GM21515 (cell line): ENCODE results near the gene KIZ.

Experiments
- ATAC-seq: cut with Tn5 transposase; IDR thresholded peaks from one replicate; pipeline ENCODE4 v1.9.1; 2021; ENCODE audit not compliant: unreplicated experiment

The KIZ gene

GRCh38 chr20:21258411-21258810, 132.5 kb downstream of the KIZ start:
- ATAC-seq = no peak

GRCh38 chr20:21259346-21259745, 133.5 kb downstream of the KIZ start:
- no peak for ATAC-seq

GRCh38 chr20:21262812-21263211, 136.9 kb downstream of the KIZ start:
- ATAC-seq = no peak

DNA sequence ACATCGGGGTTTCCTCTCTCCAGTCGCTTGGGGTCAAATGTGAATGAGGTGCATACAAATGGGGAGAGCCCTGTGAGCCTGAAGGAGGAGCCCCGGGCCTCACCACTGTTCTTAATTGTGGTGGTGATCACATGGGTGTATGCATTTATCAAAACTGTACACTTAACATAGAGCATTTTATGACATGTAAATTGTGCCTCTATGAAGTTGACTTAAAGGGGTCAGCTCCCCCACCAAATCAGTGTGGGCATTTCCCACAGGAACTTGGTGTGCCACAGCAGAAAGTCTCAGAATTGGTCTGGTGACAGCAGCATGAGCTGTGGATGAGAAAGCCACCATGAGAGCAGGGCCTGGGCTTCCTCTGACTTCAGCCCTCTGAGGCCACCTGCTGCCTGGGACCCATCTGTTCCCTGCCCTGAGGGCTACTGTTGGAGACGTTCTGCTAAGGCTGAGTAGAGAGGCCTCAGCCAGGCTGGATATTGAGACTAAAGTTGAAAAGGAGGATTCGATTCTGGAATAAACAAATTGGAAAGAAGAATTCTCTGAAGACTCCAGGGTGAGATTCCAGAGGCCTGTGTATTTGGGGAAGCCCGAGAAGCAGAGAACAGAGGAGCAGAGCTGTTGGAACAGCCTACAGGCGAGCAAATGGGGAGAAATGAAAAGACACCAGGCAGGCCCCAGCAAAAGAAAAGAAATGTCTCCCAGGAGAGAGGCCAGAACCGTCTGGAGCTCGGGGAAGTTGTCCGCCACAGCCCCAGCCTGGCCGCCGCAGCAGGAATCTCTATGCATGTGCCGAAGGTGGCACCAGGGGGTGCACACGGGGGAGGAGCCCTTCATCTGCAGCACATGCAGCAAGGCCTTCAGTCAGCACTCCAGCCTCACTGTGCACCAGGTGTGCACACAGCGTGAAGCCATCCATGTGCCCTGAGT, 139.6 kb downstream of the KIZ start:
- ATAC-seq = no peak

GRCh38 chr20:21266191-21266536, 140.3 kb downstream of the KIZ start:
- no peak for ATAC-seq

GRCh38 chr20:21269772-21270171, 143.9 kb downstream of the KIZ start:
- no peak for ATAC-seq

DNA sequence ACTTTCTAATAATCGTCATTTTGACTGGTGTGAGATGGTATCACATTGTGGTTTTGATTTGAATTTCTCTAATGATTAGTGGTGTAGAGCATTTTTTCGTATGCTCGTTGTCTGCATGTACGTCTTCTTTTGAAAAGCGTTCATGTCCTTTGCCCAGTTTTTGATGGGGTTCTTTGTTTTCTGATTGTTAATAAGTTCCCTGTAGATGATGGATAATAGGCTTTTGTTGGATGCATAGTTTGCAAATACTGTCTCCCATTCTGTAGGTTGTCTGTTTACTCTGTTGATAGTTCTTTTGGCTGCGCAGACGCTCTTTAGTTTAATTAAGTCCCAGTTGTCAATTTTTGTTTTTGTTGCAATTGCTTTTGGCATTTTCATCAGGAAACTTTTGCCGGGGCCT, 144.9 kb downstream of the KIZ start:
- no peak for ATAC-seq

- peak; percentile 61 for ATAC-seq
Measured at GRCh38 chr20:21272279-21272678, 146.4 kb downstream of the KIZ start.

DNA sequence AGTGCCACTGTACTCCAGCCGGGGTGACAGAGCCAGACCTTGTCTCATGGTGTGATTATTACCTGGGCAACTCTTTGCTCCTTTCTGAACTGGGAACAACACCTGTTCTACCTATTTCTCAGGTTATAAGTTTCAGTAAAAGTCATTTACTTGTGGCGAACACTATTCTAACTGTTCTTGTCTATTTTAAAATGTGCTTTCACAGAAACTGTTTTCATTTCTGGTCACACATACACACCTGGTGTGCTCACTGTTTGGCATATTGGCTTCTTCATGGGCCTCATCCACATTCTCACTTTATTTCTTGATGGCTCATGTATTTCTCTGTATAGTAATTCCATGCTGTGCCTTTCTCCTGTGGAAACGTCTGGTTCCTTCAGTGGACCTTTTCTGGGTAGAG, 146.8 kb downstream of the KIZ start:
- peak; percentile 70 for ATAC-seq

DNA sequence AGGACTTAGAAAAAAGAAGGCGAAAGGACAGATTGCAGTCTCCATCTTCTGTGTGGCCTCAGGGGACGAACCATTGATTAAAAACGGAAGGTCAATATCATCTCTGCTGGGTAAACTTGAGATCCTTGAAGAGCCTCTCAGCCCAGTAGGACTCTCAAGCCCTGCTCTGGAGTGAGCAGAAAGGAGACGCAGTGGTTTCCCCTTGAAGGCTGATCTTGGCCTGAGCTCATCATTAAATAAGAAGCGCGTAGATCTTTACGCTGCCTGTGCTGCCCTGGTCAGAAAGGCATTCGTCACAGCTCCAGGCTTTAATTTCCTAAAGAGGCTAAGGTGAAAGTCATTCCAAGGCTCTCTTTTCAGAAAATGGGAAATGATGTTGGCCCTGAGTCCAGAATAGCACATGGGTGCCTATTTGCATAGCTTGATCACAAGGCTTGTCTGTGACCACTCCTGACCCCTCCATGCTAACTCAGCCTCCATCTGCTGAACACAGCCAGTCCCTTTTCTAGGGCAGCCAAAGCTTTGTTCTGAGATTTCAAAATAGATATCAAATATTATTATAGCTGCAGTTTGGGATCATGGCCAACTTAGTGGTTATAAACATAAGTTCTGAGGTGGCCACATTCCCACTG, 148.0 kb downstream of the KIZ start:
- ATAC-seq = no peak

DNA sequence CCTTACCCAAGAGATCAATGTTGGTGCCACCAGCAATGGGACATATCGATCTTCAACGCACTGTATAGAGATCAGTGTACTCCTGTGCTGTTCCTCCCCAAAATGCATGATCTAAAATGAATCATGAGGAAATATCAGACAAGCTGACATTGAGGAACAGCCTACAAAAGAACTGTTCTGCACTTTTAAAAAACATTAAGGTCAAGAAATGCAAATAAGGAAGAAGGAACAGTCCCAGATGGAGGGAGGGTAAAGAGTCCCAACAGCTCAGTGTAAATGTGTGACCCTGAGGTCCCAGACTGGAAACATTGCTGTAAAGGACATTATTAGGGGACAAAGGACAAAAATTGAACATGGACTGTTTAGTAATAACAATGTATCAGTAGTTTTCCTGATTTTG, 152.9 kb downstream of the KIZ start:
- no peak for ATAC-seq

- no peak for ATAC-seq
Measured at GRCh38 chr20:21279706-21280521, 154.0 kb downstream of the KIZ start.

GRCh38 chr20:21280522-21281016, 154.7 kb downstream of the KIZ start:
- no peak for ATAC-seq

DNA sequence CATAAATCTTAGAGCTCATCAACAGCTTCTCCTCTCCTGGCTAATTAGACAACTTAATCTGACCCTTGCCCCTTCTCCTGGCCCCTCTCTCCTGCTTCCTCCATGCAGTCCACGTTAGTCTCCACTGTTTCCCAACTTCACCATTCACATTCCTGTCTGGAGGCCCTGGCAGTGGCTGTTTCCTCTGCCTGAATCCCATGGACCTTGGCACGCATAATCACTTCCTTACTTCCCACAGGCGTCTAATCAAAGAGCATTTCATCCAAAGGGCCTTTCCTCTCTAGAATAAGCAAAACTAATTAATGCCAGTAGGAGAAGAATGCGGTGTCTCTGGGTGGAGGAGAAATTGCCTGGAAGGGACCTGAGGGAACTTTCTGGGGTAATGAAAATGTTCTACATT, 160.9 kb downstream of the KIZ start:
- ATAC-seq = no peak

GRCh38 chr20:21288587-21289370, 162.9 kb downstream of the KIZ start:
- ATAC-seq = no peak

DNA sequence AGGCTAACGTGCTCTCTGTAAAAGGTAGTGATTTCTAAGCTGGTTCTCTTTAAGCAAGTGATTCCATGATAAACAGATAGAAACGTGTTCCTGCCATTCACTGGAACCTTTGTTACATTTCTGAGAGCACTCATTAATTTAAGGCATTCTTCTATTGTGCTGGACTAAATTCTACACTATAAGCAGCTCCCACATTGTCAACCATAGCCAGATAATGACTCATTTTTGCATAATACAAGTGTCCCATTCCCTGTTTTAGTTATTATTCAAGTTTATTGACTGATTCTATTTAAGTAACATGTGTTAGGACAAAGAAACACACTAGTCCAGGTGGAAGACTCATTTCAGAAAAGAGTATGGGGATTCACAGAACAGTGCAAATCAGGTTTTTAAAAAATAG, 163.8 kb downstream of the KIZ start:
- ATAC-seq = no peak

DNA sequence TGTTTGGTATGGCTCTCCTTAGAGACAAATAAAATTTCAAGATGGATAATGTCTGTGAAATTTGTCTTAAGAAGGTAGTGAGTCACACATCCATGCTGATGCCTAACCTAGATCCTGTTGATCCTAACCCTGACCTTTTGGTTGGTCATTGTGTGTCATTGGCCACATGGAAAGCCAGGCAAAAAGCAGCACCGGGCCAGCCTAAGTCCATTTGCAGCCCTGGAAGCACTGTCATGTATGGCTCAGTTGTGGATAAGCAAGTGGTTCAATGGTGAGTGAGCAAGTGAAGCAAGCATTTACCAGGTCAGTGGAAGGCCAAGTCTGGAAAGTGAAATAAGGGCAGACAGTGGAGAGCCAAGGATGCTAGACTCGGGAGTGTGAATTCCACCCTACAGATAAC, 165.1 kb downstream of the KIZ start:
- no peak for ATAC-seq

DNA sequence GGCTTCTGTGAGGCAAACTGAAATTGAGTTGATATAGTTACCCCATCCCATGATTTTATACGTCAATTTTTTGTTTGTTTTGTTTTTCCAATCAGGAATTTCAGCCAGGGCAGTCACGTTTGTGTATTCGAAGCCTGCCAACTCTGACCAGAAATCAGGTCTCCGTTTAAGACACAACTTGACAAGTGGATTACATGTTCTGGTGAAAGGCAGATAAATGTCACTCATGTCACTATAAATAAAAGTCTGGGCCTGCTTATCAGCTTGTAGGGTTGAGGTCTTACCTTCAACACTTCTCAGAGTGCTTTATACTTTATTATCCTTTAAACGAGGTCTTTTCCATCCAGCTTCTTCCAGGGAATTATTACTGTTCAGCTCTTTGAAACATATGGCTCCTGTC, 168.9 kb downstream of the KIZ start:
- ATAC-seq = no peak
